ENCODE measurements around the gene TMEM26.

DNA sequence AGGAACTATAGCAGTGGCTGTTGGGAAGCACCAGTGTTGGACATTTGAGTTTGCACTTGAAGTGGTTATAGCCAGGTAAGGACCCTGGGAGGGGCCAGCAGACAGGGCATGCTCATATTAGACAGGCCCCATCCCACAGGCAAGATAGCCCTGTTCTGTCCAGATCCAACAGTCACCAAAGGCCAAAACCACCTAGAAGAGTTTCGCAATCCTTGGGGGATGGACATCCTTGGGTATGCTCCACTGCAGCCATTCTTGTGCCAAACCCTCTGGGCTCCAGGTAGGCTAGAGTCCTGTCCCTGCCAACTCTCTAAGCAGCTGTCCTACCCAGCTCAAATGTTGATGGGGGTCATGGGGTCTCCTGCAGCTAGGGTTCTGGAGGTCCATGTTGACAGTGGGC is 76.8 kb downstream of the TMEM26 start:
- TF ChIP-seq POLR2A (IDR thresholded peaks at IDR 0.05) (no peak), CTCF (IDR thresholded peaks at IDR 0.05) (no peak), EP300 (IDR thresholded peaks at IDR 0.05) (no peak)

All from ovary (tissue), 3 donors.